ENCODE data around the gene AQP5.

AQP5 gene

DNA sequence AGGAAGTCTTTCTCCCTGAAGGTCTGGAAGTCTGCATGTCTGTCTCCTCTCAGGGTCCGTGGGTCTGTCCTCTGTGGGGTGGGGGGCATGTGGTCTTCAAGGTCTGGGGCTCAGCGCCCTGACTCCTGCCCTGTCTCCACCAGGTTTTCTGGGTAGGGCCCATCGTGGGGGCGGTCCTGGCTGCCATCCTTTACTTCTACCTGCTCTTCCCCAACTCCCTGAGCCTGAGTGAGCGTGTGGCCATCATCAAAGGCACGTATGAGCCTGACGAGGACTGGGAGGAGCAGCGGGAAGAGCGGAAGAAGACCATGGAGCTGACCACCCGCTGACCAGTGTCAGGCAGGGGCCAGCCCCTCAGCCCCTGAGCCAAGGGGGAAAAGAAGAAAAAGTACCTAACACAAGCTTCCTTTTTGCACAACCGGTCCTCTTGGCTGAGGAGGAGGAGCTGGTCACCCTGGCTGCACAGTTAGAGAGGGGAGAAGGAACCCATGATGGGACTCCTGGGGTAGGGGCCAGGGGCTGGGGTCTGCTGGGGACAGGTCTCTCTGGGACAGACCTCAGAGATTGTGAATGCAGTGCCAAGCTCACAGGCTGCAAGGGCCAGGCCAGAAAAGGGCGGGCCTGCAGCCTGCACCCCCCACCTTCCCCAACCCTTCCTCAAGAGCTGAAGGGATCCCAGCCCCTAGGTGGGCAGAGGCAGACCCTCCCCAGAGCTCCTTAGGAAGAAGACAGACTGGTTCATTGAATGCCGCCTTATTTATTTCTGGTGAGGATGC lies 3.4 kb downstream of the AQP5 start:
- no peak for DNase-seq (ENCODE audit: low spot score)

DNA sequence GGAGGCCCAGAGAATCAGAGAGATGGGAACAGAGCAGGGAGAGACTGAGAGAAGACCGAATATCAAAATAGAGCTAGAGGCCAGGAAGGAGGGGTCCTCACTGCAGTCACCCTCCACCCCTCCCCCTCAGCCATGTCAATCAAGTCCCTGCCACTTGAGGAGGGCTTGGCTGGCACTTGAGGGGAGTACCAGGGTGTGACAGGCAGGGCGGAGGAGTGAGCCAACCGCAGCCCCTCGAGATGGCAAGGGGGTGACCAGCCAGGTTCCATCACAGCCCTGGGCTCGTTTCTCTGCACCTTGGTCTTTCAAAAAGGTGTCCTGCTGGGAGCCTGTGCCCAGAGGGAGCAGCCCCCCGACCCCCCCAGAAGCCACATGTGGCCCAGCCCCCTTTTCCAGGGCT lies 4.2 kb downstream of the AQP5 start:
- no peak for DNase-seq (ENCODE audit: low spot score)

GRCh38 chr12:49966511-49967041 lies 4.9 kb downstream of the AQP5 start:
- no peak for DNase-seq (ENCODE audit: low spot score)

DNA sequence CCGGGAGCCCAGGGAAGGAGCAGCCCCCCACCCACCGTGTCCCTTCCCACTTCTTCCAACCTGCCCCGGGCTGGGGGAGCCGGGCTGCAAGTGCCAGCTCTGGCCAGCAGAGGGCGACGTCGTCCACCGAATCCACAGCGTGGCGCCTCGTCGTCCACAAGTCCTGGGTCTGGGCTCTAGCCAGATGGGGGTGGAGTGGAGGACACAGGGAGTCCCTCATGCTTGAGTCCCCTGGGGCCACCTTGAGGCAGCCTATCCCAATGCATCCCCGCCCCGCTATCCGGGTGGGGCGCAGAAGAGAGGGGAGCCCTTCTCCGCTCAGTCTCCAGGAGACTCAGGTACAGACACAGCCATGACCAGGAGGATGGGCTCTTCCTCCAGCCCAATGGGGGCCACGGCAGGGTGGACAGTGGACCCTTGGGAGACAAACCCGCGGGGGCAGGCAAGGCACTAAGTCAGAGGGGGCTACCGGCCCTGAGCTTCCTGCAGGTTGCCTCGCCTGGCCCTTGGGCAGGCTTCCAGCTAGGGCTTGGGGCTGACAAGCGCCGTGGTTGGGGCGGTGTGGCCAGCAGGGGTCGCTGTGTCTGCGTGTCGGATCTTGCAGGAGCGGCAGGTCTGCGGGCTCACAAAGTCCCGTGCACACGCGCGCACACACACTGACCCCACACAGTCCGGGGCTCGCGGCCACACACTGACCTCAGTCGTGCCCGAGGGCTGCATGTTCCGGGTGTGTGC lies 5.5 kb downstream of the AQP5 start:
- DNase-seq (ENCODE audit: low spot score), result peak; percentile 99

GRCh38 chr12:49967777-49968250 lies 6.1 kb downstream of the AQP5 start:
- no peak for DNase-seq (ENCODE audit: low spot score)

DNA sequence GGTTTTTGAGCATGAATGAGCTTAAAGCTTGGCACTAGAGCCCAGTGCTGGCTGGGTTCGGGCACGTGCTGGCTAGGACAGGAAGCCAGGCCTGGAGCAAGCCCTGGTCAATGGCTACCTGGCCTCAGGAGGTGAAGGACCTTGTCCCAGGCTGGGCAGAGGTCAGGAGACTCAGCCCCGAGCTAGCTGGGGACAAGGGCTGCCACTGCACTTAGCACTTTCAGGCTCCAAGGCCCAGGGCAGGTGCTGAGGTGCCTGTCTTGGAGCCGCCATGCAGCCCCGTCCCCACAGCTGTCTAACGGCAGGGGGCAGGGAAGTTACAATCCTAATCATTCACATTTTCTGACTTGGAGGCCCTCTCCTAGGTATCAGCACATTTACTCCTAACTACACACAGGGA lies 6.8 kb downstream of the AQP5 start:
- DNase-seq (ENCODE audit: low spot score), result no peak

GRCh38 chr12:49969027-49969426 lies 7.4 kb downstream of the AQP5 start:
- no peak for DNase-seq (ENCODE audit: low spot score)

DNA sequence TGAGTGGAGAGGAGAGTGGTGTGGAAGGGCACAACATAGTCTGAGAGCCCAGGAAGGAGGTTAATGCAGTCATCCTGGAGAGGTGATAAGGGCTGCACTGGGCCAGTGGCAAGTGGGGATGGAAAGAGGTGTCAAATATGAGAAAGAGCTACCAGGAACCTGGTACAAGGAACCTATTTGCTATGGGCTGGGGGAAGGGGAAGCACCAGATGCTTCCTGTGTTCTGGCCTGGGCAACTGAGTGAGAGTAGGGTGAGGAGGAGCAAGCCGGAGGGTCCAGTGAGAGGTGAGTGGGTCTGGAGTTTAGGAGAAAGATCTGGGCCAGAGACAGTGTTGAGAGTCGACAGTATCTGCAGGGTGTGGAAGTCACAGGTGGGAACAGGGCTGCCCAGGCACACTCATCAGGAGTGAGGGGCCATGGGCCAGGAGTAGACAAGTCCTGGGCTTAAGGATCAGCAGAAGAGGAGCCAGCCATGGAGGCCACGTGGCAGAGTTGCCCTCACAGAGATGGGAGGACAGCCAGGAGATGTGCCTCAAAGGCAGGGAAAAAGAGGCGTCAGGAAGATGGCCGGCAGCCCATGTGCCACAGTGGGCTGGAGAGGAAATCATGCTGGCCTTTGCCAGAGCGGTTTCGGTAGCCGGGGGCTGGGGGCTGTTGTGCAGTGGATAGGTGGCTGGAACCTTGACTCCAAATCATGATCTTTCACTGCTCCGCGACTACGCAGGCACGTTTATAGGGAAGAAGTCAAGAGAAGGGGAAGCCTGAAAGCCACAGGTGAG lies 8.2 kb downstream of the AQP5 start:
- no peak for DNase-seq (ENCODE audit: low spot score)

DNA sequence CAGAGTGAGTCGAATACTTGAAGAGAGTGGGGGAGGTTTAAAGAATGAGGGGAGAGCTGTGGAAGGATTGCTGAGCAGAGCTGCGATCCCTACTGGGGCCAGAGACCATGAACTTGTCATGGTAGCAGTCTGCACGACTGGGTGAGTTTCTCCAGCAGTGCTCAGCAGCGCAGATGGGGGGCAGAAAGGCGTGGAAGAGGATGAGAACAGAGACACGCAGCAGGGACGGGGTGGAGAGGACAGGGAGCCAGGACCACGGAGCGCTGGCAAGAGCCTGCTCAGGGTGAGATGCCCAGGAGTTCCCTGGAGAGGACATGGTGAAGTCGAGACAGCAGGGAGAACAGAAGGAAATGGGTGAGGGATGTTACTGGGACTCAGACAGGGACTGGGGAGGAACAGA lies 9.0 kb downstream of the AQP5 start:
- no peak for DNase-seq (ENCODE audit: low spot score)

GRCh38 chr12:49971141-49971540 lies 9.5 kb downstream of the AQP5 start:
- DNase-seq (ENCODE audit: low spot score), result no peak

DNA sequence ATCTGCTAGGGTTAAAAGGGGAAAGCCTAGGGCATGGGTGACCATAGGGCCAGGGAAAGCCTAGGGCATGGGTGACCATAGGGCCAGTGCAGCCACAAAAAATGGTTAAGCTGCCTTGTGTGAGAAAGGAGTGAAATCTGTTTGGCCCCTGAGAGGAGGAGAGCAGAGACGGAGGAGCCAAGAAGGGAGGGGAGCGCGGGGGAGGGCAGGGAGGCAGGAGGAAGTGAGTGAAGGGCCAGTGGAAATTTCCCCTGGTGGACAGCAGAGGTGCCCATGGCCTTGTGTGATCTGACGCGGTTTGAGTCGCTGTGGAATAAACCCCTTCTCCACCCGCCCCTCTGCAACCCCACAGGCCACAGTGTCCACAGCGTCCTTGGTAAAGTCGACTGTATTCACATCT lies 10.5 kb downstream of the AQP5 start:
- DNase-seq (ENCODE audit: low spot score), result no peak

DNA sequence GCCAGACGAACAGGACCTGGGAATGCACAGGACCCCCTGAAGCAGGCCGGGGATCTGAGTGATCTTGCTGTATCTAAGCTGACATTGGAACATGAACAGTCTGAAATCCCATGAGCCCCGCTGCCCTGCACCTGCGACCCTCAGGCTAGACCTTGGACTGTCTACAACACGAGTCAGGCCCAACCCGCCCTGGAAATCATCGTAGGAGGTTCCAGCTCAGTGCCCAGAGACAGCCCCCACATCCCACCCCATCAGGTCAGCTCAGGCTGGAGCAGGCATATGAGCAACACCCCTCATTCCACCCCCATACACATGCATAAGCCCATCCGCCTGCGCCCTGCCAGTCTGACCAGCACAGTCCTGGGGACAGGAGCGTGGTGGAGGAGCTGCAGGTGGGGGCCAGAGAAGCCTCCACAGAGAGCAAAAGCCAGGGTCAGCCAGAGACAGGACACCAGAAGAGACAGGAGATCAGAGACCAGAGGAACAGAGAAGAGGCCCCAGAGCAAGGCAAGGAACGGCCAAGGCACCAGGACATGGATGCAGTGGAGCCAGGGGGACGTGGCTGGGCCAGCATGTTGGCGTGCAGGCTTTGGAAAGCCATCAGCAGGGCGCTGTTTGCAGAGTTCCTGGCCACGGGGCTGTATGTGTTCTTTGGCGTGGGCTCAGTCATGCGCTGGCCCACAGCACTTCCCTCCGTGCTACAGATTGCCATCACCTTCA lies 11.1 kb downstream of the AQP5 start, which contains the start of gene AQP6:
Gene AQP6, plus strand, starts transcription at position 307 of the 720 bp plus-strand sequence. Its CDS starts 227 bp downstream, at position 534.
- DNase-seq (ENCODE audit: low spot score), result no peak

- no peak for DNase-seq (ENCODE audit: low spot score)
Measured at GRCh38 chr12:49973361-49973830, 11.7 kb downstream of the AQP5 start.

GRCh38 chr12:49974231-49974675 lies 12.6 kb downstream of the AQP5 start:
- DNase-seq (ENCODE audit: low spot score), result peak; percentile 82

- DNase-seq (ENCODE audit: low spot score), result peak; percentile 52
Measured at GRCh38 chr12:49974677-49975317, 13.1 kb downstream of the AQP5 start.

GRCh38 chr12:49975318-49975761 lies 13.7 kb downstream of the AQP5 start:
- DNase-seq (ENCODE audit: low spot score), result peak; percentile 54

GRCh38 chr12:49976557-49976956 lies 14.9 kb downstream of the AQP5 start:
- DNase-seq (ENCODE audit: low spot score), result no peak

DNA sequence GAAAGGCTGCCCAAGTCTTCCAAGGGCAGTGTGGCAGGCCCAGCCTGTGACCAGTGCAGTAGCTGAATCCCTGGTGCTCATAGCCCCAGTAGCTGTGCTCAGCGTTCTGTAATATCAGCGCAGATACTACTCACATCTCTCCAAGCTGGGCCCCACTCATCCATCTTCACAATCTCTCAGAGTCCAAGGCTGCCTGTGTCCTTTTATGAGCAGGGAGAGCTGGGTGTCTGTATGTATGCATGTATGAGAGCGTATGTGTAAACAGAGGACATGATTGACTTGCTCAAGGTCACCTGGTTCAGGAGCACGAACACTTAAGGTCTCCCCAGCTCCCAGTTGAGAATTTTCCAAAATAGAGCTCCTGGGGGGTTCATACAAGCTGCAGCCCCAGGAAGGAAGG lies 16.5 kb downstream of the AQP5 start:
- DNase-seq (ENCODE audit: low spot score), result no peak

GRCh38 chr12:49979016-49979586 lies 17.4 kb downstream of the AQP5 start:
- peak; percentile 53 for DNase-seq (ENCODE audit: low spot score)

DNA sequence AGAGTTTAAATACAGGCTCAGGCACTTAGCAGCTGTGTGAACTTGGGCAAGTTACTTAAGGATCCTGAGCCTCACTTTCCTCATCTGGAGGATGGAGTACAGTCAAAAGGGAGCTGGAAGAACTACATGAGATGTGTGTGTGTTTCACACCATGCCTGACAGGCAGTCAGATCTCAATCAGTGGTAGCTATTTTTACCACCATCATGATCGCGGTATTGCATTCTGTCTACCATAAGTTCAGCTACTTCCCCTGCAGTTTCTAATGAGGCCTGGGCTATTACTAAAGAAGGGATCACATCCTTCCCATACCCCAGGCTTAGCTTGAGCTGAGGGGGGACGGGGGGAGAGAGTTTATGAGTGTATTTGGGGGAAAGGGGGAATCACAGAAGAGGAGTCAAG lies 18.1 kb downstream of the AQP5 start:
- no peak for DNase-seq (ENCODE audit: low spot score)

Data from ecto neural progenitor cell (in vitro differentiated cells).